Activated T-helper 1 cell treated with Interleukin-2 at 50 U/mL for 16 hours (primary cell): ENCODE data around the gene SUMO3.
"Not testable (repeated sequence)": the region's sequence is repeated elsewhere in the genome, so short reads cannot be mapped to it uniquely, and the experiment has no call there.

ENCODE experiments used
- DNase-seq: peaks from one replicate; pipeline ENCODE4 v3.0.0-alpha.2; 2020; ENCODE audit warnings: low read depth

Gene SUMO3

DNA sequence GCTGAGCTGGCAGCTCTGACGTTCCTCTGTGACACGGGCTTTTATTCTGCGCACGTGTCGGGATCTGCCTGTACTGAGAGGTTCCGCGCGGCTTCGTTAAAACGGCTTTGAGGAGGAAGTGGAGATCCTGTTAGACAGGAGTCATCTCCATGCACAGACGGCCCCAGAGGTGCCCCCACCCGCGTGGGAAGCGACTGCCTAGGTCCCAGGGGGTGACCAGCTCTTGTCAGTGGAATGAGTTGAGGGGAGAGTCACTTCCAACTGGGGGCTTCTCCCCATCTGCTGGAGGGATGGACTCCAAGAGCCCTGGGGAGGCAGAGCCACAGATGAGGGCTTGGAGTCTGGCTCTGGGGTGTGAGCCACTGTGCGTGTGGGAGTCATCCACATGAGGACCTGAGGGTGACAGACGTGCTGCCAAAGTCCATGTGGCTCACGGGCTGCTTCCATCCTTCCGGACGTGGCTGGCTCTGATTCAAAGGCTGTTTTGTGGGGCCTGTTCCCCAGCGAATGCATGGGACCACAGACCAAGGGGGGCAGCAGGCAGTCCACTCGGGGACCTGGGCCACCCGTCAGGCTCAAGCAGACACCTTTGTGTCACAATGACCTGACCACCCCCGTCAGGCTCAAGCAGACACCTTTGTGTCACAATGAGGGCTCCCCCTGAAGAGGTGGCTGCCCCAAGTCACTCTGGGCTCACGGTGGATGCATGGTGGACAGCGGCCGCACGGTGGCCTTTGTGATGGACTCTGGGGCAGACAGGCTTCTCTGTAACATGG, 28.8 kb upstream of the SUMO3 start:
- no peak for DNase-seq

GRCh38 chr21:44846224-44846484, 28.3 kb upstream of the SUMO3 start:
- DNase-seq, result no peak

DNA sequence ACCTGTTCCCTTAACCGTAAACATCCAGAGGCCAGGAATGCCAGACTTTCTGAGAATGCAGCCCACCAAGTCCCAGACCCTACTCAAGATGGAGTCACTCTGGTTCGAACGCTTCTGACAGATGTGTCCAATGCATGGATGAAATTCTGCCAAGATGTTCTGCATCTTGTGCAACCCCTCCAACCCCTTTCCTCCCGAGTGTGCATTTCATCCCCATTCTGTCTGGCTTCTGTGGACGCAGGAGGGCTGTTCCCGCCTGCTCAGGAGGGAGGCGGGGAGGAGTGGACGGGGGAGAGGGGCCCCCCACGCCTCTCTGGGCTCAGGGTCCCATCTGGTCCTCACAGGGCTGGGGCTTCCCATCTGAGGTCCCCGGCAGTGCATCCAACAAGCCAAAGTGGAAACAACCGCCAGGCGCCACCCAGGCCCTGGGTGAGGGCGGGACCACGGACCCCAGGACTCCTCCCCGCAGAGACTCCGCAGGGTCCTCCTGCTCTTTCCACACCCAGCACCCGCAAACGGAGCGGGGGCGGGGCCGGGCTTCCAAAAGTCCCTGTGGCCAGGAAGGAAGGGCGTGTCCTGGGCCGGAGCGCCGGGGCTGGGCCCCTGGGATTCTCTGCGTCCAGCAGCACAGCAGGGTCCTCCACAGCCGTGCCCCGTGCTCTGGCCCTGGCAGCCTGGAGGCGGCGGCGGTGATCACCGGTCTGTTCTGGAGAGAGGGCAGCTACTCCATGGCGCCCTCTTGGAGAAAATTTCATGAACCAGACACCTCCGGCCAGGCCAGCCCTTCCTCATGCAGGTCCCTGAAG, 27.8 kb upstream of the SUMO3 start:
- DNase-seq, result peak; percentile 33

- DNase-seq, result no peak
These were observed 26.4 kb upstream of the SUMO3 start for GRCh38 chr21:44844256-44844655.

DNA sequence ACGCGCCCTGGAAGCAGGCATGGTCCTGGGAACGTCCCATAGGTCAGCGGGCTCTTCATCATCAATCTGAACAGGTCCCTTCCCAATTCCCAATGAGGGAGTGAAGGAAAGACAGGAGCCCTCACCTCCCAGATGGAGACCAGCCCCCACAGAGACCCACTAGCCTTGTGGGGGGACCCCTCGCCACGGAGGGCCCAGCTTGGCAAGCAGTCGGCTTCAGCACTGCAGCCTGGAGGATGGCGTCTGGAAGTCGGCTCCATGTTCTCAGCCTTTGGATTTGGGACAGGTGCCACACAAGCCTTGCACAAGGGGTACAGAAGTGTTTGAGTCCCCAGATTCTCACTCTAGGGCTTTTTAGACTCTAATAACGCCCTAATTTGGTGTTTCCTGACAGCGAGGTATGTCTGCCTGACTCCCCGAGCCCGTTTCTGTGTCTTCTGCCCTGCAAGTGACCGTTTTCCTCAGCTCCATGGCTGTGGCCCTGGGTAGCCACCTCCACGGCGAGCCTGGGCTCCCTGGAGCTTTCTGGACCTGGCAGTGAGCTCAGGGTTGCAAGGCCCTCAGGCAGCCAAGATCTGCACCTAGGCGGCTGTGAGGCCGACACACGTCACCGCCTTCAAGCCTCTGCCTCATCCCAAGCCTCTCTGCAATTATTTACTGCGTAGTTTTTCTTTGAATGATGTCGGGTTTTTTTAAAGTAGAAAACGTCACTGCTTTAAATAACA, 25.0 kb upstream of the SUMO3 start:
- DNase-seq, result no peak

DNA sequence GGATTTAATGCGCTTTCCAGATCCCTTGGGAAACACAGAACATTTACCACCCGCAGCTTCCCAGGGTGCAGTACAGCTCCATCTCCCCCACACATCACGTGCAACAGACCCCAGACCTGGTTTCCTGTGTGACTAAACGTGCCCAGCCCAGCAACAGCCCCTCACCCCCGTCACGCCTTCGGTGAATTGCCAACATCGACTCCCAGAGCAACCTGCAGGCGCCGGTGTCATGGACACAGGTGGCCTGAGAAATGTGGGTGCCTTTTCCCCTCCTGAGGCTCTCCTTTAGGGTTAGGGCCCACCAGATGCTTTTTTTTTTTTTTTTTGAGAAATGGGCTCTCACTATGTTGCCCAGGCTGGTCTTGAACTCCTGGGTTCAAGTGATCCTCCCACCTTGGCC, 24.2 kb upstream of the SUMO3 start:
- no peak for DNase-seq

DNA sequence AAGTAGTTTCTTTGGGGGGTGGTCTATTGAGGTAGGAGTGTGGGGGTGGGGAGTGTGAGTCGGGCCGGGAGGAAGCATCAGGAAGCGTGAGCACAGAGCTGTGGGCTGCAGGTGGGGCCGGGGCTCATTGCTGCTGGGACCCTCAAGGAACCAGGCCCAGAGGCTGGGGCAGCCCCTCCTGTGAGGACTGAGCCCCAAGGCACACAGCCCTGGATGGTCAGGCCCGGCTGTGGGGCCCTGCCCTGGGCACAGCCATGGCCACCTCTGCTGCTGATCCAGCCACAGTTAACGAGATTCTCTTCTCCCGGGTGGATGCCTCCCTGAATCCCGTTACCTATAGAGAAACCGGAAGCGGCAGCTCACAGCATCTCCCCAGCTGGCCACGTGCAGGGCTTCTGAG, 22.9 kb upstream of the SUMO3 start:
- DNase-seq, result no peak

- no peak for DNase-seq
These were observed 21.1 kb upstream of the SUMO3 start for GRCh38 chr21:44838951-44839350.

- DNase-seq, result no peak
These were observed 20.4 kb upstream of the SUMO3 start for GRCh38 chr21:44838039-44838895.

GRCh38 chr21:44837537-44837936, 19.7 kb upstream of the SUMO3 start:
- no peak for DNase-seq

DNA sequence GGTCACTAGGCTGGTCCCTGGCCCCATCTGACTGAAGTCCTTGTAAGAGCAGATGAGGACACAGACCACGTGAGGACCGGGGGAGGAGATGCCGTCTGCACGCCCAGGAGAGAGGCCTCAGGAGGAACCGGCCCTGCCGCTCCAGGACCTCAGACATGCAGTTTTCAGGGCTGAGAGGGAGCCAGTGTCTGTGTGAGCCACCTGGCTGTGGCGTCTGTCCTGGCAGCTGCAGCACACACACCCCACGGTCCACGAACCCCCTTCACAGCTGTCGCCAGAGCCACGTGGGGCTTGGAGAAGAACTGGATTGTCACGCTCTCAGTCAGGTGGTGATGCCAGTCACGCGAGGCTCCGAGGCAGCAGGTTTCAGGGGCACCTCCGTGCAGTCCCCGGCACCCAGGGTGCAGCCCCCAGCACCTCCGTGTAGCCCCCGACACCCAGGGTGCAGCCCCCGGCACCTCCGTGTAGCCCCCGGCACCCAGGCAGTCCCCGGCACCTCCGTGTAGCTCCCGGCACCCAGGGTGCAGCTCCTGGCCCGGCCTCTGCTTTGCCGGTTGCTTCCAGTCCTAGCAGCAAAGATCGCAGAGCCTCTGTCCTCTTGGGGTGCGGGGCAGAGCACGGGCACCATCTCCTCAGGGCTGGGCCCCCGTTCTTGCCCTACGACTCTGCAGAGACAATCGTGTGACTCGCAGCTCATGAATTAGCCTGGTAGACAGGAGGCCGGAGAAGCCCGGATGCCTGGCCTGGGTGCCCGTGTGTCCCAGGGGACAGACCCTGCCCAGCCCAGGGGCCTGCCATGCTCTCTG, 19.0 kb upstream of the SUMO3 start:
- no peak for DNase-seq

DNA sequence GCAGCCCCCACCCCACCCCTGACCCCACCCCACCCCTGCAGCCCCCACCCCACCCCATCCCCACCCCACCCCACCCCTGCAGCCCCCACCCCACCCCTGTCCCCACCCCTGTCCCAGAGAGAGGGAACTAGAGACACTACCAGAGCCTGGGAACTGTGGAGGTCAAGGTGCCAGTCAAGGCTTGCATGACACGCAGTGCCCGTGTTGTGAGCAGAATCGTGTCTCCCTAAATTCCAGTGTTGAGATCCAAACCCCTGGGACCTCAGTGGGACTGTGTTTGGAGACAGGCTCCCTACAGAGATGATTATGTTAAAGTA, 18.4 kb upstream of the SUMO3 start:
- no peak for DNase-seq

DNA sequence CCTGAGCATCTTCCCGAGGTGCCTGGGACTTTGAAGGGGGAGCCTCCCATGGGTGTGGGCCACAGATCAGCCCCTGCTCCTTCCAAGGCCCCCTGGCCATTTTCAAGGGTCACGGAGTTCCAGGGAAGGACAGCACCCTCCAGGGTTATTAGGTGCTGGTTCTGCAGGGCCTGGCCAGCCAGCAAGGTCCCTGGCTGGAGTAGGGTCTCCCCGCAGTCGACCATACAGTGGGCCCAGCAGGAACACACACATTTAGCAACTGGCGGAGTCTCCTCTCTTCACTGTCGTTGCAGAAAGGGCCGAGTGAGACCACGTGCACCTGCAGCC, 17.7 kb upstream of the SUMO3 start:
- no peak for DNase-seq

- no peak for DNase-seq
These were observed 17.2 kb upstream of the SUMO3 start for GRCh38 chr21:44834951-44835646.

- DNase-seq, result no peak
These were observed 16.5 kb upstream of the SUMO3 start for GRCh38 chr21:44834231-44834950.

DNA sequence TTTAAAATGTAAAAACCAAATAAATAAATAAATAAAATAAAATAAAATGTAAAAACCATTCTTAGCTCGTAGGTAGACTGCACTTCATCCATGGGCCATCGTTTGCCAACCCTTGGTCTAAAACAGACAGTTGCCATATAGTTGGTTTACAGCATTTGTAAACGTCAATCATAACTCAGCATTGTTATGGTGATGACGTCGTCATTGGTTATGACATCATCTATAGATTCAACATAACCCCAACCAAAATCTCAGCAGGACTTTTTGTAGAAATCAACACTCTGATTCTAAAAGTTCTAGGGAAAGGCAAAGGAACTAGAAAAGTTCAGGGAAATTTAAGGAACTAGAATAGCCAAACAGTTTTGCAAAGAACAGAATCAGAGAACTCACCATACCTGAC, 15.8 kb upstream of the SUMO3 start:
- DNase-seq, result no peak

- DNase-seq, result not testable (repeated sequence)
These were observed 14.8 kb upstream of the SUMO3 start for GRCh38 chr21:44832516-44833255.

DNA sequence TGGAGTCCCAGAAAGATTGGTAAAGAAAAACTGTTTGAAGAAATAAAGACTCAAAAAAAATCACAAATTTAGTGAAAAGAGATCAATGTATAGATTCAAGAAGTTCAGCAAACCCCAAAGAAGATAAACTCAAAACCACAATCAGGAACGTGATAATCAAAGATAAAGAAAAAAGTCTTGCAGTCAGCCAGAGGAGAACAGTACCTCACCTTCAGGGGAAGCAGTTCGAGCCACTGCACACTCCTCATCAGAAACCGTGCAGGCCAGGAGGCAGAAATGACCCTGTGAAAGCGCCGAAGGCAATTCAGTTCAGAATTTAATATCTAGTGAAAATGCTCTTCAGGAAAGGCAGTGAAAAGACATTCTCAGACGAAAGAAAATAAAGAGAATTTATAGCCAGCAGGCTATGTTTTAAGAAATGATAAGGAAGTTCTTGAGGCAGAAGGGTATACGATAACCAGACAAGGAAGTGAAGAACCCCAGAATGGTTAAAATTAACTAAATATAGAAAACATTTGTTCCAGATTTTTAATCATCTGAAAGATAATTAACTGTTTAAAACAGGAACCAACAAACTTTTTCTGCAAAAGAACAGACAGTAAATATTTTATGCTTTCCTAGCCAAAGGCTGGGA, 13.5 kb upstream of the SUMO3 start:
- DNase-seq, result no peak

GRCh38 chr21:44829507-44830092, 11.7 kb upstream of the SUMO3 start:
- no peak for DNase-seq
